Fibroblast of lung (primary cell): ENCODE results near the gene TSPAN11. TPM values are rescaled to one million over a fixed set of nuclear protein-coding genes. Genes with fewer than 3 reads are reported as not detected.

Source experiments
- DNase-seq, 2 donors: peaks; one replicate each; pipeline versions ENCODE4 v3.0.0 to v3.0.0-alpha.2; 2010; ENCODE audit warnings: low read depth in 2 of 2
- H2AFZ ChIP-seq: 2 replicates; pipeline ENCODE4 v1.5.1; 2012; ENCODE audit warnings: low read length, control low read depth, inconsistent platforms
- H3K27ac ChIP-seq: 2 replicates; pipeline ENCODE4 v1.5.1; 2011; ENCODE audit warnings: low read length, control low read depth; ENCODE audit not compliant: insufficient read depth
- H3K27me3 ChIP-seq: 2 replicates; pipeline ENCODE4 v1.5.1; 2011; ENCODE audit warnings: mild to moderate bottlenecking, low read length; ENCODE audit not compliant: control insufficient read depth, insufficient read depth
- H3K36me3 ChIP-seq: 2 replicates; pipeline ENCODE4 v1.5.1; 2011; ENCODE audit warnings: low read length; ENCODE audit not compliant: control insufficient read depth, insufficient read depth
- H3K4me1 ChIP-seq: 2 replicates; pipeline ENCODE4 v1.5.1; 2011; ENCODE audit warnings: low read length; ENCODE audit not compliant: control insufficient read depth, insufficient read depth; ENCODE audit errors: extremely low read depth
- H3K4me2 ChIP-seq: 2 replicates; pipeline ENCODE4 v1.5.1; 2011; ENCODE audit warnings: low read length, control low read depth; ENCODE audit not compliant: insufficient read depth; ENCODE audit errors: extremely low read depth
- H3K4me3 ChIP-seq, 4 experiments: fragments of 200-600 bp in 1 of 4; sonication (generic) in 1 of 4; replicated peaks in 1 of 4; 2 replicates each; pipeline ENCODE4 v1.5.1; 2011 to 2016; ENCODE audit warnings: low read length in 4 of 4, low read depth in 3 of 4, mild to moderate bottlenecking in 3 of 4, control low read depth in 2 of 4, inconsistent platforms in 1 of 4, mixed read lengths in 1 of 4; ENCODE audit not compliant: insufficient read depth in 1 of 4; ENCODE audit errors: control extremely low read depth in 1 of 4
- H3K79me2 ChIP-seq: 2 replicates; pipeline ENCODE4 v1.5.1; 2012; ENCODE audit warnings: mild to moderate bottlenecking, low read length, inconsistent platforms; ENCODE audit not compliant: control insufficient read depth, insufficient read depth
- H3K9ac ChIP-seq: 2 replicates; pipeline ENCODE4 v1.5.1; 2011; ENCODE audit warnings: mild to moderate bottlenecking, low read length, control low read depth; ENCODE audit not compliant: insufficient read depth
- H3K9me3 ChIP-seq: 2 replicates; pipeline ENCODE4 v1.5.1; 2012; ENCODE audit warnings: low read depth, low read length; ENCODE audit not compliant: control insufficient read depth, insufficient read depth
- H4K20me1 ChIP-seq: 2 replicates; pipeline ENCODE4 v1.5.1; 2011; ENCODE audit warnings: low read length; ENCODE audit not compliant: control insufficient read depth, insufficient read depth; ENCODE audit errors: extremely low read depth
- EZH2 ChIP-seq: IDR thresholded peaks from 2 replicates; pipeline ENCODE4 v1.5.1; 2012; ENCODE audit warnings: low read length, control low read depth, mild to moderate bottlenecking; ENCODE audit errors: missing control alignments
- polyA plus RNA-seq, 2 donors: library from polyadenylated mRNA; depleted of rRNA in 1 of 2; stranded (reverse) in 1 of 2; unstranded in 1 of 2; fragments of >200 nt; gene quantifications; 2 replicates each; pipeline ENCODE4 v1.2.1, GENCODE V29; 2011 to 2012; ENCODE audit warnings: missing spikeins in 1 of 2
- total RNA-seq: library from RNA; depleted of rRNA; stranded (reverse); fragments of >200 nt; gene quantifications from 2 replicates; pipeline ENCODE4 v1.2.1, GENCODE V29; 2014
- TF ChIP-seq, protein P1 (sequence below), 2 donors: IDR thresholded peaks in 1 of 2; conservative IDR thresholded peaks in 1 of 2; 1 replicate in 1 of 2; 2 replicates in 1 of 2; pipeline ENCODE4 v1.5.1; 2011 to 2012; ENCODE audit warnings: low read length in 2 of 2, control low read depth in 1 of 2, inconsistent platforms in 1 of 2, low read depth in 1 of 2, mild to moderate bottlenecking in 1 of 2

Gene TSPAN11
- total and polyA plus RNA-seq, 2 donors (not counting 1 experiment from before 2014, with no cell fraction given): 0.02 to 2.6 TPM

GRCh38 chr12:30969606-30970395, 43.3 kb downstream of the TSPAN11 start:
- no peaks in the 10 kb centered on the region for H3K79me2 ChIP-seq
- H3K9ac ChIP-seq: no peak overlapping the region
- no peaks in the 10 kb centered on the region for H3K4me1 ChIP-seq
- no peak for DNase-seq
- TF ChIP-seq, protein P1, sequence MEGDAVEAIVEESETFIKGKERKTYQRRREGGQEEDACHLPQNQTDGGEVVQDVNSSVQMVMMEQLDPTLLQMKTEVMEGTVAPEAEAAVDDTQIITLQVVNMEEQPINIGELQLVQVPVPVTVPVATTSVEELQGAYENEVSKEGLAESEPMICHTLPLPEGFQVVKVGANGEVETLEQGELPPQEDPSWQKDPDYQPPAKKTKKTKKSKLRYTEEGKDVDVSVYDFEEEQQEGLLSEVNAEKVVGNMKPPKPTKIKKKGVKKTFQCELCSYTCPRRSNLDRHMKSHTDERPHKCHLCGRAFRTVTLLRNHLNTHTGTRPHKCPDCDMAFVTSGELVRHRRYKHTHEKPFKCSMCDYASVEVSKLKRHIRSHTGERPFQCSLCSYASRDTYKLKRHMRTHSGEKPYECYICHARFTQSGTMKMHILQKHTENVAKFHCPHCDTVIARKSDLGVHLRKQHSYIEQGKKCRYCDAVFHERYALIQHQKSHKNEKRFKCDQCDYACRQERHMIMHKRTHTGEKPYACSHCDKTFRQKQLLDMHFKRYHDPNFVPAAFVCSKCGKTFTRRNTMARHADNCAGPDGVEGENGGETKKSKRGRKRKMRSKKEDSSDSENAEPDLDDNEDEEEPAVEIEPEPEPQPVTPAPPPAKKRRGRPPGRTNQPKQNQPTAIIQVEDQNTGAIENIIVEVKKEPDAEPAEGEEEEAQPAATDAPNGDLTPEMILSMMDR (conservative IDR thresholded peaks at IDR 0.05 in 1 of 2, IDR thresholded peaks at IDR 0.05 in 1 of 2; ENCODE audit: low read depth in 1 of 2, low read length in 2 of 2): no peak
- no peak for TF ChIP-seq EZH2
- H3K4me2 ChIP-seq: no peak overlapping the region
- H4K20me1 ChIP-seq: no peaks in the 10 kb centered on the region
- no peaks in the 10 kb centered on the region for H3K36me3 ChIP-seq
- H3K9me3 ChIP-seq: no peaks in the 10 kb centered on the region
- no peaks in the 10 kb centered on the region for H3K27me3 ChIP-seq
- no peak overlapping the region for H2AFZ ChIP-seq
- H3K27ac ChIP-seq: no peak overlapping the region
- H3K4me3 ChIP-seq: no peak overlapping the region

DNA sequence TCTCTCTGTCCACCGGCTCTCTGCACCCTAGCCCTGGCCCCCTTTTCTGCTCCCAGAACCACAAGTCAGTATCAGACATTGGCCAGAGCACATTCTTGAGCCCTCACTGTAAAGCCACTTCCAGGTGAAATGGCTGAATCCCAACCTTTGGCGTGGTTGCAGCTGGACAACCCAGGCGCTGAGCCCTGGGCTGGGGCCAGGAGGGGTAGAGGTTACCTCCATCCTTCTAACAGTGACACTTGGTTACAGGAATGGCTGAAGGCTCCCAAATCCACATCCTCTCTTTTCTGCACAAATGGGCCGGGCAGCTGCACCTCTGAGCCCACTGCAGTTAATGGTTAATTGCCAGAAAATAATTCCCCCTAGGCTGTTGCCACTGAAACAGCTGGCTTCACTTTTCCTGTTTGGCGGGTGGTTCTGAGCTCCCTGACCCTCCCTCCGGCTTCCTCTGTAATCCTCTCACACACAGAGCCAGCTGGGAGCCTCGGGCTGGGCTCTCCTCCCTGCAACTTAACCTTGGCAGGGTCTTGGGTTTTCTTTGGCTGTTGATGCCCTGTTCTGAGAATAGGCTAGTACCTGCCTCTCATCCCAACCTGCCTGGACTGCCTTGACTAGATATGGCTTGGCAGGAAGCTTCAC, 44.1 kb downstream of the TSPAN11 start:
- no peak overlapping the region for H3K27ac ChIP-seq
- H3K4me3 ChIP-seq: no peak overlapping the region
- no peak overlapping the region for H3K9ac ChIP-seq
- no peak overlapping the region for H3K4me2 ChIP-seq
- DNase-seq: no peak
- H3K9me3 ChIP-seq: no peaks in the 10 kb centered on the region
- H3K36me3 ChIP-seq: no peaks in the 10 kb centered on the region
- TF ChIP-seq, protein P1 (conservative IDR thresholded peaks at IDR 0.05 in 1 of 2, IDR thresholded peaks at IDR 0.05 in 1 of 2; ENCODE audit: low read depth in 1 of 2, low read length in 2 of 2): no peak
- TF ChIP-seq EZH2: no peak
- no peaks in the 10 kb centered on the region for H3K27me3 ChIP-seq
- no peaks in the 10 kb centered on the region for H4K20me1 ChIP-seq
- no peaks in the 10 kb centered on the region for H3K79me2 ChIP-seq
- no peak overlapping the region for H2AFZ ChIP-seq
- no peaks in the 10 kb centered on the region for H3K4me1 ChIP-seq

DNA sequence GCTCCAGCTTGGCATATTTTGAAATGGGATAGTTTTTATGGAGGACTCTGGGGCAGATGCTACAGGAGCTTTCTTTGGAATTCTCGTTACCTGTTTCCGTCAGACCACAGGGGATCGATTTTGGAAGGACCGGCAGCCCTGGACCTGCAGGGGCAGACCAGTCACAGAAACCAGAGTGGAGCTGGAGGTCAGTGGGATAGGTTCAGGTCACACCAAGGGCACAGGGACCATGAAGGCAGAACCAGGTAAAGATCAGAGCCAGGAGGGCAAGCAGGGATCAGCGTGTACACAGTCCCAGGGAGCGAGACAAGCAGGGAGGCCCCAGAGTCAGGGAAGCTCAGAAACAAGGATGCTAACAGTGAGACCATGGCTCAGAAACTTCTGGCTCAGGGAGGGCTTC, 45.5 kb downstream of the TSPAN11 start:
- DNase-seq: no peak
- Histone ChIP-seq H2AFZ (no peak overlapping the region), H3K9ac (no peak overlapping the region)

More for the DNA sequence above, 45.5 kb downstream of the TSPAN11 start:
- Histone ChIP-seq H3K27me3 (no peaks in the 10 kb centered on the region), H3K4me3 (no peak overlapping the region), H3K79me2 (no peaks in the 10 kb centered on the region), H4K20me1 (no peaks in the 10 kb centered on the region), H3K9me3 (no peaks in the 10 kb centered on the region), H3K27ac (no peak overlapping the region), H3K4me1 (no peaks in the 10 kb centered on the region), H3K36me3 (no peaks in the 10 kb centered on the region), H3K4me2 (no peak overlapping the region)
- TF ChIP-seq, protein P1 (conservative IDR thresholded peaks at IDR 0.05 in 1 of 2, IDR thresholded peaks at IDR 0.05 in 1 of 2; ENCODE audit: low read depth in 1 of 2, low read length in 2 of 2): no peak
- TF ChIP-seq EZH2: no peak
